Lower leg skin (tissue), 3 donors: Measurements from ENCODE around the gene TMEM135.

Experiments used
- CTCF ChIP-seq, 3 donors: fragments of 450-650 bp; IDR thresholded peaks; one replicate each; pipeline ENCODE4 v1.5.1; 2016; ENCODE audit warnings: antibody characterized with exemption in 3 of 3, mild to moderate bottlenecking in 3 of 3, moderate library complexity in 2 of 3
- POLR2A ChIP-seq, 2 donors: fragments of 450-650 bp; IDR thresholded peaks; one replicate each; pipeline ENCODE4 v1.6.1; 2016 to 2017; ENCODE audit warnings: antibody characterized with exemption in 2 of 2, mild to moderate bottlenecking in 1 of 2, moderate library complexity in 1 of 2

DNA sequence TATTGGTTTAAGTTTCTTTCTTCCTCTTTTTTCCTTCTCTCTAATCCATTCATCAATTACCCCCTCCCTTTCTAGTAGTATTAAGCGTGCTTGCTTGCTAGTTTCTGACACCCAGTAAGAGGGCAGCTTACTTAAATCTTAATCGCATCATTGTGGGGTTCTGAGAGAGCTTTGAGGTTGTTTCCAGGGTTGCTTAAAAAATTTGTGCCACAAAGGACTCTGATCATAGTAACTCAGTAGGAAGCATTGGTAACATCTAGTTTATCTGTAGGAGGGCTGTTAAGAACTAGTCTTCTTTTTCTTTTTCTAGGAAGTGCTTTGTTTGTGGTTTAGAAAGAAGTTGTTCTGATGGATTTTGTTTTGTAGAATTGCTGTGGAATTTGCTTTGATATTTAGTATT is 45.3 kb downstream of the TMEM135 start:
- TF ChIP-seq CTCF (IDR thresholded peaks at IDR 0.05) = no peak
- no peak for TF ChIP-seq POLR2A (IDR thresholded peaks at IDR 0.05)
